OCI-LY3 (cell line): ENCODE measurements around the gene CCDC34.

Source experiments
- H2AFZ ChIP-seq: fragments of 200-600, 300-600 bp; shearing (Covaris generic); 2 replicates; pipeline ENCODE4 v1.6.0; 2014; ENCODE audit warnings: antibody characterized with exemption, low read depth, low read length
- H3K27ac ChIP-seq: fragments of 200-600, 300-600 bp; sonication (generic); 2 replicates; pipeline ENCODE4 v1.5.1; 2014; ENCODE audit warnings: mild to moderate bottlenecking, low read length, moderate library complexity, mixed read lengths
- H3K27me3 ChIP-seq: fragments of 200-600, 300-600 bp; sonication (generic); 2 replicates; pipeline ENCODE4 v1.6.1; 2014; ENCODE audit warnings: low read depth, low read length, mixed read lengths
- H3K36me3 ChIP-seq: fragments of 200-600, 300-600 bp; sonication (generic); replicated peaks from 2 replicates; pipeline ENCODE3; 2014; ENCODE audit warnings: low read depth, low read length, mixed read lengths
- H3K4me1 ChIP-seq: fragments of 300-600, 200-600 bp; sonication (generic); 2 replicates; pipeline ENCODE4 v1.6.1; 2014; ENCODE audit warnings: low read length, mixed read lengths
- H3K4me2 ChIP-seq: fragments of 200-600, 300-600 bp; sonication (generic); 2 replicates; pipeline ENCODE4 v1.6.1; 2014; ENCODE audit warnings: low read length, mixed read lengths
- H3K4me3 ChIP-seq: fragments of 300-600, 200-600 bp; sonication (generic); 2 replicates; pipeline ENCODE4 v1.5.1; 2014; ENCODE audit warnings: antibody characterized with exemption, mild to moderate bottlenecking, low read length, moderate library complexity
- H3K79me2 ChIP-seq: fragments of 300-600, 200-600 bp; shearing (Covaris generic); 2 replicates; pipeline ENCODE4 v1.6.1; 2014; ENCODE audit warnings: mild to moderate bottlenecking, low read length, mixed read lengths
- H3K9ac ChIP-seq: fragments of 300-600, 200-600 bp; shearing (Covaris generic); 2 replicates; pipeline ENCODE4 v1.6.0; 2014; ENCODE audit warnings: mild to moderate bottlenecking, low read length, moderate library complexity
- H3K9me3 ChIP-seq: fragments of 200-600, 300-600 bp; shearing (Covaris generic); 2 replicates; pipeline ENCODE4 v1.6.1; 2014; ENCODE audit warnings: low read length, mixed read lengths; ENCODE audit not compliant: insufficient read depth
- H4K20me1 ChIP-seq: fragments of 200-600, 300-600 bp; sonication (generic); 2 replicates; pipeline ENCODE4 v1.6.1; 2016; ENCODE audit warnings: low read length, mixed read lengths; ENCODE audit not compliant: insufficient read depth
- CTCF ChIP-seq: fragments of 200-600, 300-600 bp; sonication (generic); IDR thresholded peaks from 2 replicates; pipeline ENCODE4 v1.5.1; 2014; ENCODE audit warnings: antibody characterized with exemption, low read length, low read depth
- EZH2phosphoT487 ChIP-seq: fragments of 200-600 bp; shearing (Covaris generic); IDR thresholded peaks from 2 replicates; pipeline ENCODE4 v1.6.1; 2018; ENCODE audit warnings: antibody characterized with exemption, mixed run types, low read depth

The CCDC34 gene

GRCh38 chr11:27409742-27410141, 46.7 kb upstream of the CCDC34 start:
- TF ChIP-seq CTCF: no peak
- no peak for TF ChIP-seq EZH2phosphoT487

DNA sequence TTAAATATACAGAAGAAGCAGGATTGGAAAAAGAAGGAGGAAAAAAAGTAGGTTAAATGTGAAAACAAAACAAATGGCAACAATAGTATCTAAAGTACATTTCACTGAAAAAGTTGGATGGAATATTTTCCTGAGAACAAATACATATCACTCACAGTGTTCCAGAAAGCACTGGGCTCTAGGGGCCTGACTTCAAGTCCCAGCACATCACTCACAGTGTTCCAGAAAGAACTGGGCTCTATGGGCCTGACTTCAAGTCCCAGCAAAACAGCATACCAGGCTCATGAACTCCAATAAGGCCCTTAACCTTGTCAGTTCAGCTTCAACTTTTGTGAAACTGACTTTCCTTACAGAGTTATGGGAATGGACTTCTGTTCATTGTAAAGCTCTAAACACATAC, 46.0 kb upstream of the CCDC34 start:
- TF ChIP-seq CTCF (no peak), EZH2phosphoT487 (no peak)
- no peaks in the 10 kb centered on the region for H3K36me3 ChIP-seq
- H3K9ac ChIP-seq: no peak overlapping the region
- H3K9me3 ChIP-seq: no peaks in the 10 kb centered on the region
- no peaks in the 10 kb centered on the region for H3K4me1 ChIP-seq
- H3K4me2 ChIP-seq: no peak overlapping the region
- H3K27ac ChIP-seq: no peak overlapping the region
- no peaks in the 10 kb centered on the region for H4K20me1 ChIP-seq
- H3K4me3 ChIP-seq: no peak overlapping the region
- no peaks in the 10 kb centered on the region for H3K27me3 ChIP-seq
- no peak overlapping the region for H2AFZ ChIP-seq
- H3K79me2 ChIP-seq: no peaks in the 10 kb centered on the region

More at GRCh38 chr11:27409742-27410141, 46.7 kb upstream of the CCDC34 start:
- H3K27me3 ChIP-seq: no peaks in the 10 kb centered on the region
- no peaks in the 10 kb centered on the region for H3K79me2 ChIP-seq
- no peaks in the 10 kb centered on the region for H3K4me1 ChIP-seq
- H3K27ac ChIP-seq: no peak overlapping the region
- H3K9ac ChIP-seq: no peak overlapping the region
- no peaks in the 10 kb centered on the region for H3K9me3 ChIP-seq
- no peaks in the 10 kb centered on the region for H4K20me1 ChIP-seq
- no peak overlapping the region for H3K4me2 ChIP-seq
- H3K4me3 ChIP-seq: no peak overlapping the region
- H2AFZ ChIP-seq: no peak overlapping the region
- no peaks in the 10 kb centered on the region for H3K36me3 ChIP-seq

- Histone ChIP-seq H2AFZ (no peak overlapping the region), H3K36me3 (no peaks in the 10 kb centered on the region), H3K4me2 (no peak overlapping the region), H3K79me2 (no peaks in the 10 kb centered on the region), H4K20me1 (no peaks in the 10 kb centered on the region), H3K4me1 (no peaks in the 10 kb centered on the region), H3K27me3 (no peaks in the 10 kb centered on the region), H3K9me3 (no peaks in the 10 kb centered on the region), H3K27ac (no peak overlapping the region), H3K4me3 (no peak overlapping the region), H3K9ac (no peak overlapping the region)
- no peak for TF ChIP-seq CTCF
- no peak for TF ChIP-seq EZH2phosphoT487
Observed at GRCh38 chr11:27408246-27408800, 45.3 kb upstream of the CCDC34 start.

GRCh38 chr11:27406498-27407354, 43.7 kb upstream of the CCDC34 start:
- H3K9me3 ChIP-seq: no peaks in the 10 kb centered on the region
- no peak overlapping the region for H3K4me3 ChIP-seq
- H3K4me2 ChIP-seq: no peak overlapping the region
- H3K27me3 ChIP-seq: no peaks in the 10 kb centered on the region
- no peaks in the 10 kb centered on the region for H3K36me3 ChIP-seq
- H2AFZ ChIP-seq: no peak overlapping the region
- no peaks in the 10 kb centered on the region for H3K4me1 ChIP-seq
- no peak overlapping the region for H3K27ac ChIP-seq
- H4K20me1 ChIP-seq: no peaks in the 10 kb centered on the region
- H3K9ac ChIP-seq: no peak overlapping the region
- no peaks in the 10 kb centered on the region for H3K79me2 ChIP-seq
- TF ChIP-seq CTCF (no peak), EZH2phosphoT487 (no peak)
